Measurements from ENCODE around the gene YDJC. TPM values are rescaled to one million over a fixed set of nuclear protein-coding genes. Genes with fewer than 3 reads are reported as not detected.

The YDJC gene
- total and polyA plus RNA-seq, 2 of the 8 experiments (the other 6 are each of a cell fraction or from before 2014, with no cell fraction given): 36.7 to 45.2 TPM

DNA sequence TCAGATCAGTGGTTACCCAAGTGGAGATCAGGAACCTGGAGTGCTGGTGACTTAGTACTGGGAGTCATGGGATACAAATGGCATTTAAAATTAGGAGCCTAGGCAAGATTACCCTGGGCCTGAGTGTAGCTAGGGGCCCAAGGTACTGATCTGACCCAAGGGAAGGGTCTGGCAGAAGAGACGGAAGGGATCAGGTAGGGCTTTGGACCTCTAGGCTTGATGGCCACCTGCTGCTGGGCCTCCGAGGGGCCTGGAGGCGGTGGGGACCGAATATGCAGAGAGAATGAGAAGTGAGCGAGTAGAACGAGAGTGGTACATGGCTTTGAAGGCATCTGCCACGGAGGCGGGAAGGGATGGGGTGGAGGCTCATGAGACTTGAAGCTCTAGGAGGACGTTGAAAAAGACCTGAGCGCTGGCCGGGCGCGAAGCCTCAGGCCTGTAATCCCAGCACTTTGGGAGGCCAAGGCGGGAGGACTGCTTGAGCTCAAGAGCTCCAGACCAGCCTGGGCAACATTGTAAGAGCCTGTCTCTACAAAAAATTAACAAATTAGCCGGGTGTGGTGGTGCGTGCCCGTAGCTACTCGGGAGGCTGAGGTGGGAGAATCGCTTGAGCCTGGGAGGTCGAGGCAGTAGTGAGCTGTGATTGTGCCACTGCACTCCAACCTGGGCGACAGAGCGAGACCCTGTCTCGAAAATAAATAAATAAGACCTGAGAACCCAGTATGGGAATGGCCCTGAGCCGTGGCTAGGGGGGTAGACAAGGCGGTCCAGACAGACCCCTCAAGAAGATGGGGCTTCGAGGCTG lies 35.4 kb upstream of the YDJC start:
- 78% methylated on average over 26 of the region's 26 CpGs; no CpG with 5 or more reads in 1 of the 2 experiments for WGBS, 2 experiments (ENCODE audit: extremely low coverage in 1 of 2, insufficient coverage in 1 of 2, insufficient read length in 1 of 2, insufficient replicate concordance in 2 of 2, low coverage in 1 of 2, low lambda C conversion rate in 2 of 2, missing lambda C conversion rate in 1 of 2)
- Histone ChIP-seq H3K9me3 (ENCODE audit: insufficient read depth in 2 of 2, low read depth in 1 of 2, low read length in 1 of 2) (no peaks in the 10 kb centered on the region), H2AFZ (ENCODE audit: low read length) (peak overlapping the region; percentile 70; the same call in 1 of the 2 replicates), H2AK5ac (ENCODE audit: low read depth, low read length) (no peak overlapping the region), H3K4me2 (ENCODE audit: insufficient read depth in 1 of 2, low read depth in 2 of 2, low read length in 2 of 2) (peak overlapping the region; percentile 63 to 80), H4K20me1 (replicated peaks in 1 of 2; ENCODE audit: control insufficient read depth in 1 of 2, insufficient read depth in 2 of 2, low read length in 2 of 2) (no peaks in the 10 kb centered on the region), H4K5ac (ENCODE audit: insufficient read length, low read depth, low read length) (no peak overlapping the region), H4K8ac (ENCODE audit: extremely low read depth, insufficient read depth, low read length) (peak overlapping the region; percentile 14; the same call in 1 of the 2 replicates), H3K14ac (ENCODE audit: insufficient read length) (no peak overlapping the region), H3K4me1 (replicated peaks in 1 of 4; ENCODE audit: control insufficient read depth in 3 of 4, insufficient read depth in 4 of 4, low read length in 3 of 4) (peaks cover 0 to 3% (median 0%) of the 10 kb centered on the region in 4 experiments; a peak in 1 of 7 replicates), H2BK15ac (ENCODE audit: low read length) (no peak overlapping the region), H2BK20ac (ENCODE audit: low read length) (no peak overlapping the region), H3K56ac (replicated peaks; ENCODE audit: insufficient read length, low read depth, low read length) (no peak overlapping the region), H2BK12ac (ENCODE audit: low read depth, low read length) (no peak overlapping the region), H3K23me2 (ENCODE audit: low read depth, low read length) (no peaks in the 10 kb centered on the region), H2BK120ac (replicated peaks; ENCODE audit: low read depth, low read length) (no peak overlapping the region), H3K4ac (replicated peaks; ENCODE audit: insufficient read length, low read depth, low read length) (peak overlapping the region; percentile 53), H3K27me3 (replicated peaks in 1 of 4; ENCODE audit: control insufficient read depth in 3 of 4, extremely low read depth in 1 of 4, insufficient read depth in 3 of 4, low read length in 3 of 4) (no peaks in the 10 kb centered on the region; a peak in 1 of 7 replicates), H3K36me3 (ENCODE audit: control insufficient read depth in 2 of 4, insufficient read depth in 4 of 4, low read length in 3 of 4) (no peaks in the 10 kb centered on the region), H3K4me3 (ENCODE audit: extremely low read depth in 1 of 4, insufficient read depth in 2 of 4, low read depth in 3 of 4, low read length in 4 of 4) (peak overlapping the region; percentile 68 to 90 (median 79); a peak in 7 of 8 replicates), H3K18ac (ENCODE audit: extremely low read depth, low read length) (no peak overlapping the region; the same call in 1 of the 2 replicates), H3K9ac (replicated peaks in 1 of 4; ENCODE audit: extremely low read depth in 1 of 4, low read depth in 3 of 4, low read length in 3 of 4) (no peak overlapping the region), H2BK5ac (ENCODE audit: low read depth, low read length) (no peak overlapping the region), H4K91ac (replicated peaks; ENCODE audit: insufficient read length, low read length) (no peak overlapping the region), H3K23ac (ENCODE audit: insufficient read length) (no peak overlapping the region), H3K79me2 (ENCODE audit: control insufficient read depth in 1 of 2, insufficient read depth in 2 of 2, low read length in 2 of 2) (peaks cover 0 to 3% of the 10 kb centered on the region in 2 experiments; a peak in 1 of 4 replicates), H3K79me1 (ENCODE audit: low read depth, low read length) (no peaks in the 10 kb centered on the region), H3K27ac (ENCODE audit: low read depth, low read length) (no peak overlapping the region)
- CTCF ChIA-PET (ENCODE audit: partially characterized antibody): interaction anchor here (0.8 to 2.6 kb wide), 5 partner anchors 13 to 274 kb away, joined by 3 to 8 read pairs (median 5); no protein-coding TSS in a partner anchor
- TF ChIP-seq CHD1 (IDR thresholded peaks at IDR 0.05; ENCODE audit: low read depth, low read length) (no peak), SP2 (IDR thresholded peaks at IDR 0.05; ENCODE audit: low read length) (no peak), EZH2 (IDR thresholded peaks at IDR 0.05; ENCODE audit: low read depth, low read length, severe bottlenecking) (no peak), EGR1 (IDR thresholded peaks at IDR 0.05; ENCODE audit: borderline replicate concordance, low read depth, low read length) (no peak), FOSL1 (IDR thresholded peaks at IDR 0.05; ENCODE audit: insufficient read depth, low read depth, low read length) (no peak), POLR2AphosphoS5 (IDR thresholded peaks at IDR 0.05; ENCODE audit: low read depth, low read length) (no peak), SP4 (IDR thresholded peaks at IDR 0.05; ENCODE audit: low read length) (no peak), TCF12 (IDR thresholded peaks at IDR 0.05; ENCODE audit: low read depth, low read length) (no peak), TAF7 (optimal IDR thresholded peaks at IDR 0.05; ENCODE audit: borderline replicate concordance, low read depth, low read length) (no peak)
- TF ChIP-seq, protein P1, sequence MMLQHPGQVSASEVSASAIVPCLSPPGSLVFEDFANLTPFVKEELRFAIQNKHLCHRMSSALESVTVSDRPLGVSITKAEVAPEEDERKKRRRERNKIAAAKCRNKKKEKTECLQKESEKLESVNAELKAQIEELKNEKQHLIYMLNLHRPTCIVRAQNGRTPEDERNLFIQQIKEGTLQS (IDR thresholded peaks at IDR 0.05; ENCODE audit: insufficient read depth, low read depth, low read length): no peak
- no peak for FAIRE-seq
- POLR2A ChIA-PET (ENCODE audit: partially characterized antibody): interaction anchor here (0.9 to 4.2 kb wide), 11 partner anchors 7 to 273 kb away, joined by 3 to 27 read pairs (median 4); no protein-coding TSS in a partner anchor
- DNase-seq (ENCODE audit: low read depth in 1 of 2, low spot score in 2 of 2): no peak

Data from H1 (cell line).